Peyer's patch (tissue), 4 donors: ENCODE results near the gene PRR5. TPM values are rescaled to one million over a fixed set of nuclear protein-coding genes. Genes with fewer than 3 reads are reported as not detected.
"Not testable (repeated sequence)": the region's sequence is repeated elsewhere in the genome, so short reads cannot be mapped to it uniquely, and the experiment has no call there.

Source experiments
- DNase-seq, 3 donors: peaks; one replicate each; pipeline ENCODE4 v3.0.0-alpha.2; 2017 to 2019
- H3K27ac ChIP-seq, 4 donors: fragments of 200-600 bp; sonication (generic); one replicate each; pipeline ENCODE4 v1.5.1; 2016 to 2019
- H3K27me3 ChIP-seq, 2 donors: fragments of 200-600 bp; sonication (generic); one replicate each; pipeline ENCODE4 v1.5.1; 2019
- H3K36me3 ChIP-seq, 3 donors: fragments of 200-600 bp; sonication (generic); one replicate each; pipeline ENCODE4 v1.5.1; 2016 to 2019
- H3K4me1 ChIP-seq, 4 donors: fragments of 200-600 bp; sonication (generic); one replicate each; pipeline ENCODE4 v1.5.1; 2016 to 2019
- H3K4me3 ChIP-seq, 4 donors: fragments of 200-600 bp; sonication (generic); 1 replicate in 3 of 4; 2 replicates in 1 of 4; pipeline ENCODE4 v1.5.1; 2016 to 2019; ENCODE audit warnings: mild to moderate bottlenecking in 1 of 4
- H3K9me3 ChIP-seq, 4 donors: fragments of 200-600 bp; sonication (generic); one replicate each; pipeline ENCODE4 v1.5.1; 2016 to 2019; ENCODE audit warnings: mild to moderate bottlenecking in 1 of 4
- POLR2A ChIP-seq, 2 donors: fragments of 450-650 bp; IDR thresholded peaks; one replicate each; pipeline ENCODE4 v1.5.1; 2017; ENCODE audit warnings: antibody characterized with exemption in 2 of 2, mild to moderate bottlenecking in 2 of 2, moderate library complexity in 2 of 2
- total RNA-seq, 4 donors: library from RNA; depleted of rRNA; stranded (reverse); fragments of >200 nt; gene quantifications; one replicate each; pipeline ENCODE4 v1.1.0, GENCODE V29; 2016
- TF ChIP-seq, protein P1 (sequence below), 6 experiments: fragments of 450-650 bp in 4 of 6; fragments of 200-600 bp in 2 of 6; sonication (generic) in 1 of 6; IDR thresholded peaks; one replicate each; pipeline ENCODE4 v1.5.1; 2017 to 2019; ENCODE audit warnings: antibody characterized with exemption in 6 of 6, mild to moderate bottlenecking in 3 of 6, moderate library complexity in 1 of 6

The PRR5 gene
- total RNA-seq, 4 donors from 2014 or later = 20.6 to 84.3 (median 51.0) TPM

DNA sequence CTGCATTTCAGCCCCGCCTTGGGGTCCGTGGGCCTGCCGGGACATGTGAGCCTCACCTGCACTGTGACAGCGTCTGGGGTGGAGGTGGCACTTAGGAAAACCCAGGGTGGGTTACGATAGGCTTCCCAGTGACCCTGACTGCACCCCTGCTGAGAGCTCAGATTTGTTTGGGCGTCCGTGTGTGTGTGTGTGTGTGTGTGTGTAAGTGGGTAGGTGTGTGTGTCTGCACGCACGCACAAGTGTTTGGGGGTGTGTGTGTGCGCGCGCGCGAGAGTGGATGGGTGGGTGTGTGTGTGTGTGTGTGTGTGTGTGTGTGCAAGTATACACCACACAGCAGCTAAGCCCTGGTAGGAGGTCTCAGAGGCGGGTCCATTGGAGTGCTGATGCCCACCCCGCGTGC lies 38.3 kb downstream of the PRR5 start:
- no peaks in the 10 kb centered on the region for H3K27me3 ChIP-seq
- TF ChIP-seq, protein P1, sequence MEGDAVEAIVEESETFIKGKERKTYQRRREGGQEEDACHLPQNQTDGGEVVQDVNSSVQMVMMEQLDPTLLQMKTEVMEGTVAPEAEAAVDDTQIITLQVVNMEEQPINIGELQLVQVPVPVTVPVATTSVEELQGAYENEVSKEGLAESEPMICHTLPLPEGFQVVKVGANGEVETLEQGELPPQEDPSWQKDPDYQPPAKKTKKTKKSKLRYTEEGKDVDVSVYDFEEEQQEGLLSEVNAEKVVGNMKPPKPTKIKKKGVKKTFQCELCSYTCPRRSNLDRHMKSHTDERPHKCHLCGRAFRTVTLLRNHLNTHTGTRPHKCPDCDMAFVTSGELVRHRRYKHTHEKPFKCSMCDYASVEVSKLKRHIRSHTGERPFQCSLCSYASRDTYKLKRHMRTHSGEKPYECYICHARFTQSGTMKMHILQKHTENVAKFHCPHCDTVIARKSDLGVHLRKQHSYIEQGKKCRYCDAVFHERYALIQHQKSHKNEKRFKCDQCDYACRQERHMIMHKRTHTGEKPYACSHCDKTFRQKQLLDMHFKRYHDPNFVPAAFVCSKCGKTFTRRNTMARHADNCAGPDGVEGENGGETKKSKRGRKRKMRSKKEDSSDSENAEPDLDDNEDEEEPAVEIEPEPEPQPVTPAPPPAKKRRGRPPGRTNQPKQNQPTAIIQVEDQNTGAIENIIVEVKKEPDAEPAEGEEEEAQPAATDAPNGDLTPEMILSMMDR (IDR thresholded peaks at IDR 0.05) = no peak
- TF ChIP-seq POLR2A (IDR thresholded peaks at IDR 0.05) = no peak
- peaks cover 0 to 19% (median 0%) of the 10 kb centered on the region in 4 donors for H3K4me1 ChIP-seq
- H3K36me3 ChIP-seq = no peaks in the 10 kb centered on the region
- H3K9me3 ChIP-seq = no peaks in the 10 kb centered on the region
- no peak overlapping the region for H3K4me3 ChIP-seq
- DNase-seq = no peak
- H3K27ac ChIP-seq = no peak overlapping the region

DNA sequence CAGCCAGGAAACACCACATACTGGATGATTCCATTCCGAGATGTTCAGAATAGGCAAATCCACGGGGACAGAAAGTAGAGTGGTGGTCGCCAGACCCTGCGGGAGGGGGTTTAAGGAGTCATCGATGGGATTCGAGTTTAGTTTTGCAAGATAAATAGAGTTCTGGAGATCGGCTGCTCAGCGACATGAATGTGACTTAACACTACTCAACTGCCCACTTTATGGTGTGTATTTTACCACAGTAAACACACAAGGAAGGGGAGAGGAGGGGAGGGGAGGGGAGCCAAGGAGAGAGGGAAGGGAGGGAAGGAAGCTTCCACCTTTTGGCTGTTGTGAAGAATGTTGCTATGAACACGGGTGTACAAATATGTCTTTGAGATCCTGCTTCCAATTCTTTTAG lies 39.9 kb downstream of the PRR5 start:
- Histone ChIP-seq H3K36me3 (no peaks in the 10 kb centered on the region), H3K4me1 (peaks cover 0 to 16% (median 0%) of the 10 kb centered on the region in 4 donors), H3K27ac (no peak overlapping the region), H3K27me3 (no peaks in the 10 kb centered on the region), H3K9me3 (no peaks in the 10 kb centered on the region), H3K4me3 (no peak overlapping the region)
- TF ChIP-seq, protein P1 (IDR thresholded peaks at IDR 0.05) = no peak
- TF ChIP-seq POLR2A (IDR thresholded peaks at IDR 0.05) = no peak
- peak in 1 of 3 donors; percentile 43 for DNase-seq

DNA sequence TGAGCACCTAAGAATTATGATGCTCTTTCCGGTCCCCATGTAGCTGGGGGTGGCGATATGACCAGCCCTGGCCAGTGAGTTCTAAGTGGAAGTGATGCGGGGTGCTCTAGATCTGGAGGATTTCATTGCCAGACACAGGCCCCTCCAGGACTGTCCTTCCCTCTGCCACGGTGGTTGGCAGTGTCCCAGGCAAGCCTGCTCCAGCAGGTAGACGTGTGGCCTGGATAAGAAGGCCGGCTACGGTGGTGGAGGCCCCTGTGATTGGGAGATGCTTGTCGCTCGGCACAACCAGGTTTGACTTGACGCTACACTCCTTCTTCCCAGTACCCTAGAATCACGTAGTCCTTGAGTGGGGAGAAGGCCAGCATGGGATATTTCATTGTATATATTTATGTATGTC lies 41.2 kb downstream of the PRR5 start:
- no peak overlapping the region for H3K27ac ChIP-seq
- no peaks in the 10 kb centered on the region for H3K36me3 ChIP-seq
- H3K27me3 ChIP-seq = no peaks in the 10 kb centered on the region
- no peaks in the 10 kb centered on the region for H3K9me3 ChIP-seq
- peaks cover 0 to 10% (median 0%) of the 10 kb centered on the region in 4 donors for H3K4me1 ChIP-seq
- DNase-seq = peak in 1 of 3 donors; percentile 46
- no peak for TF ChIP-seq POLR2A (IDR thresholded peaks at IDR 0.05)
- TF ChIP-seq, protein P1 (IDR thresholded peaks at IDR 0.05) = no peak
- H3K4me3 ChIP-seq = no peak overlapping the region

DNA sequence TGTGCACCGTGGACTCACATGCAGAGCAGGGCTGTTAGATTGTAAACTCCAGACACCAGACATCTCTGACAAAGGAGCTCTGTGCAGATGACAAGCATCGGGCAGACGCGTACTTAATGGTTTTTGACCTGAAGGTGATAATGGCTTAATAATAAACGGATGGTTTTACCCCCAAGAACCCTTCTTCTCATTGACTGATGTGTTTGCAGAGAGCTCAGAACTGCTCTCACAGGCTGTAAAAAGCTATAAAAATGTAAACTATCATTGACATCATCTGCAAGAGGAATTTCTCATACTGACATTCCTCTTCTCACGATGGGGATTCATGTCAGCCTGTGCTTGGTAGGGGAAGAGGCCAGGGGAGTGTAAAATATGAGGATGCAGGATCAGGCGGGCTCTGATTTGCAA lies 41.8 kb downstream of the PRR5 start:
- Histone ChIP-seq H3K4me3 (no peak overlapping the region), H3K9me3 (no peaks in the 10 kb centered on the region), H3K27ac (no peak overlapping the region), H3K4me1 (peaks cover 0 to 7% (median 0%) of the 10 kb centered on the region in 4 donors), H3K27me3 (no peaks in the 10 kb centered on the region), H3K36me3 (no peaks in the 10 kb centered on the region)
- TF ChIP-seq, protein P1 (IDR thresholded peaks at IDR 0.05) = no peak
- no peak for TF ChIP-seq POLR2A (IDR thresholded peaks at IDR 0.05)
- no peak for DNase-seq

DNA sequence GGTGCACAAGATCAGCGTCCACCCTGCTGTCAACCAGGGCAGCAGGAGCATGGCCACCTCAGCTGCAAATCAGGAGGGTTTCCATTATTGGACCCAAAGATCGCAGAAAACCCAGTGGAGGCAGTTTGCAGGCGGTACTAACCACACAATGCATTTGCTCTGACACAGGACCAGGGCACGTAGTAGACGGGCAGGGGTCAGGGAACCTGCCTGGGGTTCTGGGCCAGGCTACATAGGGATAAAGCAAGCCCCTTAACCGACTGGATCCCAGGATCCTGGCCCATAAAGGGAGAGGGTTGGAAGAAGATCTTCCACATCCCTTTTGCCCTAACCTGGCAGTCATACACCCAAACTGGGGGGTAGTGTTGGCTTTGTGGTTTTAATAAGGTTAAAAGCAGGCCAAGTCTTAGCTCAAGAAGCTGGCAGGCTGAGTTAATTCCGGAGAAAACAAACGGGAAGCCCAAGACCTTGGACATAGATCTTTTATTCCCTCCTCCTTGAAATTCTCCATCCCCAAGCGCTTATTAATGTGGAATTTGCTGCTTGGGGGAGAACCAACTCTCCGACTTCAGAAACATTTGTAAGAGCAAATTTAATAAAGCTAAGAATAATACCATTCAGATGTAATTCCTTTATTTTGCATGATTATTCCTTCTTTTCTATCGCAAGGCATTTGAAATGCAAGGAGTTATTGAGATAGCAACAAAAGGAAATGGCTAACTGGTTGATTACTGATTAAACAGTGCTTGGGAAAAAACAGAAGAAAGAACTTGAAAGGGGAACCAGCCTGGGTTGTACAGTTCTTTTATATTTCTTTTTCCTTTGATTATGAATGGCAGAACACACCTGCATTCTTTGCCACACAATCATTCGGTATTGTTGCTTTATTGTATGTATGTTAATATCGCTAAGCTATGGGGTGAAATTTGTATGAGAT lies 44.1 kb downstream of the PRR5 start:
- peak overlapping the region in 2 of 4 donors; percentile 62 to 72 for H3K27ac ChIP-seq
- peaks cover 0 to 7% (median 0%) of the 10 kb centered on the region in 4 donors for H3K4me1 ChIP-seq
- no peaks in the 10 kb centered on the region for H3K9me3 ChIP-seq
- TF ChIP-seq POLR2A (IDR thresholded peaks at IDR 0.05) = no peak
- TF ChIP-seq, protein P1 (IDR thresholded peaks at IDR 0.05) = no peak
- no peaks in the 10 kb centered on the region for H3K27me3 ChIP-seq
- DNase-seq = no peak
- no peaks in the 10 kb centered on the region for H3K36me3 ChIP-seq
- H3K4me3 ChIP-seq = no peak overlapping the region

DNA sequence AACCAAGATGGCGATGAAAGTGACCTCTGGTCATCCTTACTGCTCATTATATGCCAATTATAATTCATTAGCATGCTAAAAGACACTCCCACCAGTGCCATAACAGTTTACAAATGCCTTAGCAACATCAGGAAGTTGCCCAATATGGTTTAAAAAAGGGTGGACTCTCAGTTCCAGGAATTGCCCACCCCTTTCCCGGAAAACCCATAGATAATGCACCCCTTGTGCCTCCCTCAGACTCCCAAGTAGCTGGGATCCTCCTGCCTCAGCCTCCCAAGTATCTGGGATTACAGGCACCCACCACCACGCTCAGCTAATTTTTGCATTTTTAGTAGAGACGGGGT lies 45.8 kb downstream of the PRR5 start:
- H3K27me3 ChIP-seq, H3K9me3 ChIP-seq, H3K27ac ChIP-seq, H3K4me3 ChIP-seq, H3K36me3 ChIP-seq, DNase-seq: not testable (repeated sequence)
- peaks cover 0 to 13% (median 3%) of the 10 kb centered on the region in 4 donors for H3K4me1 ChIP-seq
